NB4 (cell line): Measurements from ENCODE around the gene ADGRD2.

Experiments
- TF ChIP-seq, protein P1 (sequence below): IDR thresholded peaks from one replicate; pipeline ENCODE4 v1.5.1; 2012; ENCODE audit warnings: low read depth, low read length
- TF ChIP-seq, protein P2 (sequence below): IDR thresholded peaks from 2 replicates; pipeline ENCODE4 v1.6.1; 2011; ENCODE audit warnings: low read depth, low read length

GRCh38 chr9:124414612-124415011 lies 35.6 kb upstream of the ADGRD2 start:
- TF ChIP-seq, protein P1, sequence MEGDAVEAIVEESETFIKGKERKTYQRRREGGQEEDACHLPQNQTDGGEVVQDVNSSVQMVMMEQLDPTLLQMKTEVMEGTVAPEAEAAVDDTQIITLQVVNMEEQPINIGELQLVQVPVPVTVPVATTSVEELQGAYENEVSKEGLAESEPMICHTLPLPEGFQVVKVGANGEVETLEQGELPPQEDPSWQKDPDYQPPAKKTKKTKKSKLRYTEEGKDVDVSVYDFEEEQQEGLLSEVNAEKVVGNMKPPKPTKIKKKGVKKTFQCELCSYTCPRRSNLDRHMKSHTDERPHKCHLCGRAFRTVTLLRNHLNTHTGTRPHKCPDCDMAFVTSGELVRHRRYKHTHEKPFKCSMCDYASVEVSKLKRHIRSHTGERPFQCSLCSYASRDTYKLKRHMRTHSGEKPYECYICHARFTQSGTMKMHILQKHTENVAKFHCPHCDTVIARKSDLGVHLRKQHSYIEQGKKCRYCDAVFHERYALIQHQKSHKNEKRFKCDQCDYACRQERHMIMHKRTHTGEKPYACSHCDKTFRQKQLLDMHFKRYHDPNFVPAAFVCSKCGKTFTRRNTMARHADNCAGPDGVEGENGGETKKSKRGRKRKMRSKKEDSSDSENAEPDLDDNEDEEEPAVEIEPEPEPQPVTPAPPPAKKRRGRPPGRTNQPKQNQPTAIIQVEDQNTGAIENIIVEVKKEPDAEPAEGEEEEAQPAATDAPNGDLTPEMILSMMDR = no peak
- TF ChIP-seq, protein P2, sequence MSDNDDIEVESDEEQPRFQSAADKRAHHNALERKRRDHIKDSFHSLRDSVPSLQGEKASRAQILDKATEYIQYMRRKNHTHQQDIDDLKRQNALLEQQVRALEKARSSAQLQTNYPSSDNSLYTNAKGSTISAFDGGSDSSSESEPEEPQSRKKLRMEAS = no peak
